H1 (cell line): ENCODE data around the gene WFDC1. TPM values are rescaled to one million over a fixed set of nuclear protein-coding genes. Genes with fewer than 3 reads are reported as not detected.

ENCODE experiments used
- EGR1 ChIP-seq: IDR thresholded peaks from 2 replicates; pipeline ENCODE4 v1.6.1; 2011; ENCODE audit warnings: low read depth, low read length, borderline replicate concordance
- EP300 ChIP-seq, 2 experiments: IDR thresholded peaks; 1 replicate in 1 of 2; 2 replicates in 1 of 2; pipeline ENCODE4 v1.6.1; 2011 to 2012; ENCODE audit warnings: low read depth in 2 of 2, low read length in 2 of 2, mild to moderate bottlenecking in 2 of 2, borderline replicate concordance in 1 of 2, inconsistent platforms in 1 of 2, moderate library complexity in 1 of 2
- GABPA ChIP-seq: IDR thresholded peaks from 2 replicates; pipeline ENCODE4 v1.6.1; 2011; ENCODE audit warnings: mild to moderate bottlenecking, low read length, moderate library complexity, borderline replicate concordance; ENCODE audit not compliant: insufficient read depth
- HDAC2 ChIP-seq, 2 experiments: fragments of 300-600 bp in 1 of 2; sonication (generic) in 1 of 2; IDR thresholded peaks; 2 replicates each; pipeline ENCODE4 v1.6.1; 2011 to 2012; ENCODE audit warnings: low read depth in 2 of 2, low read length in 2 of 2, mild to moderate bottlenecking in 2 of 2, moderate library complexity in 2 of 2, borderline replicate concordance in 1 of 2, inconsistent platforms in 1 of 2
- JUN ChIP-seq: IDR thresholded peaks from 2 replicates; pipeline ENCODE4 v1.6.1; 2011; ENCODE audit warnings: low read depth, mild to moderate bottlenecking, improper control_type of control experiment, low read length
- MAFK ChIP-seq: IDR thresholded peaks from 2 replicates; pipeline ENCODE4 v1.6.1; 2012; ENCODE audit warnings: low read depth, mild to moderate bottlenecking, improper control_type of control experiment, low read length
- POLR2A ChIP-seq, 2 experiments: IDR thresholded peaks; 1 replicate in 1 of 2; 2 replicates in 1 of 2; pipeline ENCODE4 v1.6.1; 2011; ENCODE audit warnings: low read depth in 2 of 2, low read length in 2 of 2, mild to moderate bottlenecking in 2 of 2; ENCODE audit errors: control extremely low read depth in 1 of 2
- POLR2AphosphoS5 ChIP-seq: IDR thresholded peaks from 2 replicates; pipeline ENCODE4 v1.6.1; 2011; ENCODE audit warnings: low read depth, low read length
- RAD21 ChIP-seq, 2 experiments: IDR thresholded peaks in 1 of 2; conservative IDR thresholded peaks in 1 of 2; 2 replicates each; pipeline ENCODE4 v1.6.1; 2011; ENCODE audit warnings: low read depth in 2 of 2, low read length in 2 of 2, improper control_type of control experiment in 1 of 2, inconsistent platforms in 1 of 2, mild to moderate bottlenecking in 1 of 2, moderate library complexity in 1 of 2
- RNF2 ChIP-seq: fragments of 200-900, 300-1000 bp; sonication (generic); IDR thresholded peaks from 2 replicates; pipeline ENCODE4 v1.7.1; 2016; ENCODE audit warnings: borderline replicate concordance, low read depth, mild to moderate bottlenecking, antibody characterized with exemption, low read length; ENCODE audit not compliant: poor library complexity, severe bottlenecking; ENCODE audit errors: missing control alignments
- RXRA ChIP-seq: IDR thresholded peaks from 2 replicates; pipeline ENCODE4 v1.6.1; 2011; ENCODE audit warnings: low read depth, mild to moderate bottlenecking, low read length, moderate library complexity; ENCODE audit not compliant: insufficient read depth
- SAP30 ChIP-seq: fragments of 300-600 bp; sonication (generic); IDR thresholded peaks from 2 replicates; pipeline ENCODE4 v1.7.1; 2012; ENCODE audit warnings: low read length, moderate library complexity, mild to moderate bottlenecking, inconsistent platforms; ENCODE audit not compliant: insufficient read depth, insufficient replicate concordance
- SIN3A ChIP-seq, 2 experiments: IDR thresholded peaks in 1 of 2; conservative IDR thresholded peaks in 1 of 2; 2 replicates each; pipeline ENCODE4 v1.6.1; 2011 to 2012; ENCODE audit warnings: low read length in 2 of 2, improper control_type of control experiment in 1 of 2, low read depth in 1 of 2, mild to moderate bottlenecking in 1 of 2
- SP1 ChIP-seq: IDR thresholded peaks from 2 replicates; pipeline ENCODE4 v1.6.1; 2011; ENCODE audit warnings: low read depth, low read length
- TCF12 ChIP-seq: IDR thresholded peaks from 2 replicates; pipeline ENCODE4 v1.6.1; 2011; ENCODE audit warnings: low read depth, mild to moderate bottlenecking, low read length
- TEAD4 ChIP-seq: IDR thresholded peaks from 2 replicates; pipeline ENCODE4 v1.6.1; 2012; ENCODE audit warnings: low read depth, low read length, inconsistent platforms, mixed read lengths
- USF2 ChIP-seq: IDR thresholded peaks from 2 replicates; pipeline ENCODE4 v1.6.1; 2011; ENCODE audit warnings: low read length, improper control_type of control experiment
- YY1 ChIP-seq: IDR thresholded peaks from 2 replicates; pipeline ENCODE4 v1.6.1; 2011; ENCODE audit warnings: low read depth, mild to moderate bottlenecking, low read length
- polyA plus RNA-seq, 7 experiments: library from polyadenylated mRNA; depleted of rRNA in 3 of 7; stranded (reverse) in 5 of 7; unstranded in 2 of 7; fragments of >200 nt in 5 of 7; fragments of 200-250 nt in 2 of 7; gene quantifications; 1 replicate in 5 of 7; 2 replicates in 1 of 7; 4 replicates in 1 of 7; pipeline versions ENCODE4 v1.2.1 to v1.2.3, GENCODE V29; 2011 to 2013; ENCODE audit warnings: missing spikeins in 2 of 7, mixed read lengths in 2 of 7
- total RNA-seq: library from RNA; stranded (reverse); fragmentation: NEBNext Ultra II Directional; extraction: Animal tissue kit (Norgen Biotek cat#: 25700); gene quantifications from 2 replicates; pipeline ENCODE4 v1.2.1, GENCODE V29; 2021

Gene WFDC1
- total and polyA plus RNA-seq, 2 of the 8 experiments (the other 6 are each of a cell fraction or from before 2014, with no cell fraction given): 0.70 to 1.1 TPM

DNA sequence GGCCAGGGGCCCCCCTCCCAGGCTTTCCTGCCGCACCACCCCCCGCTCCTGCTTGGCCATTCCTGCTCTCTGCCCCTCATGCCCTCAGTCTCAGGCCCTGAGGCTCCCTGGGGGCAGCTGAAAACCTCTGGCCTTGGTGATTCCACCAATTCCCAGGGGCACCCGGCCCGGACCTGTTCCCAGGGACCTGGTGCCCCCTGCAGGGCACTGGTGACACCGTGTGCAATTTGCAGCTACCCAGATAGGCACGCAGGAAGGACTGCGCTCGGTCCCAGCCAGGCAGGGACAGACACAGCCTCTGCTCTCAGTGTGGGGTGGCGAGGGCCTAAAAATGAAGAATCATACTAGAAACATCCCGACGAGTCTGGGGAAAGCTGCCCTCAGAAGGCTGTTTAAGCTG is 13.4 kb downstream of the WFDC1 start (continued):
- no peak for TF ChIP-seq EP300 (IDR thresholded peaks at IDR 0.05; ENCODE audit: borderline replicate concordance in 1 of 2, low read depth in 2 of 2, low read length in 2 of 2)
- TF ChIP-seq TCF12: 0 out of 2 replicates have a peak, but pooled peaks have one; percentile 13
- no peak for TF ChIP-seq TEAD4
- TF ChIP-seq SAP30: no peak
- no peak for TF ChIP-seq SP1
- TF ChIP-seq POLR2A (IDR thresholded peaks at IDR 0.05; ENCODE audit: control extremely low read depth in 1 of 2, low read depth in 2 of 2, low read length in 2 of 2): no peak
- TF ChIP-seq EGR1: no peak
- no peak for TF ChIP-seq SIN3A (conservative IDR thresholded peaks at IDR 0.05 in 1 of 2, IDR thresholded peaks at IDR 0.05 in 1 of 2; ENCODE audit: low read depth in 1 of 2, low read length in 2 of 2)
- no peak for TF ChIP-seq POLR2AphosphoS5
- no peak for TF ChIP-seq RXRA
- no peak for TF ChIP-seq MAFK
- peak; percentile 64; the same call in 1 of the 2 replicates for TF ChIP-seq GABPA
- no peak for TF ChIP-seq JUN
- peak; percentile 91 to 98 for TF ChIP-seq RAD21 (IDR thresholded peaks at IDR 0.05 in 1 of 2, conservative IDR thresholded peaks at IDR 0.05 in 1 of 2; ENCODE audit: low read depth in 2 of 2, low read length in 2 of 2)
- no peak for TF ChIP-seq YY1
- TF ChIP-seq USF2: no peak
- no peak for TF ChIP-seq RNF2
- TF ChIP-seq HDAC2 (IDR thresholded peaks at IDR 0.05; ENCODE audit: borderline replicate concordance in 1 of 2, low read depth in 2 of 2, low read length in 2 of 2): no peak
